NCI-H2107 treated with DMSO at 0.1 percent for 48 hours (cell line): ENCODE results near the gene SCGB1C1.
"Not testable (repeated sequence)": the region's sequence is repeated elsewhere in the genome, so short reads cannot be mapped to it uniquely, and the experiment has no call there.

ENCODE experiments used
- DNase-seq: peaks from one replicate; lab custom pipeline; 2025; ENCODE audit not compliant: unreplicated experiment; lab: John Stamatoyannopoulos, UW

Gene SCGB1C1

GRCh38 chr11:192674-193128 is at the start of gene SCGB1C1:
SCGB1C1 (plus strand) TSS chr11:193078; CDS start chr11:193100, 22 bp downstream.
- DNase-seq: not testable (repeated sequence)

GRCh38 chr11:180242-180641 is 12.6 kb upstream of the SCGB1C1 start:
- DNase-seq: not testable (repeated sequence)

- DNase-seq: not testable (repeated sequence)
These were observed 3.6 kb upstream of the SCGB1C1 start for GRCh38 chr11:189200-189783.

- DNase-seq: not testable (repeated sequence)
These were observed 3.0 kb upstream of the SCGB1C1 start for GRCh38 chr11:189843-190311.

- DNase-seq: not testable (repeated sequence)
These were observed 2.3 kb upstream of the SCGB1C1 start for GRCh38 chr11:190546-190945.

- not testable (repeated sequence) for DNase-seq
These were observed 1.1 kb upstream of the SCGB1C1 start for GRCh38 chr11:191490-192478.

GRCh38 chr11:193481-193880 is 603 bp downstream of the SCGB1C1 start:
- not testable (repeated sequence) for DNase-seq

- no peak for DNase-seq
These were observed 4.2 kb downstream of the SCGB1C1 start for GRCh38 chr11:196786-197731.

GRCh38 chr11:197741-198235 is 4.9 kb downstream of the SCGB1C1 start:
- no peak for DNase-seq

GRCh38 chr11:198236-198806 is 5.4 kb downstream of the SCGB1C1 start:
- DNase-seq: no peak

GRCh38 chr11:199004-199581 is 6.2 kb downstream of the SCGB1C1 start:
- DNase-seq: no peak

- no peak for DNase-seq
These were observed 6.9 kb downstream of the SCGB1C1 start for GRCh38 chr11:199782-200181.

GRCh38 chr11:200224-201003 is 7.5 kb downstream of the SCGB1C1 start:
- DNase-seq: no peak

- DNase-seq: no peak
These were observed 9.1 kb downstream of the SCGB1C1 start for GRCh38 chr11:201966-202365.

- no peak for DNase-seq
These were observed 9.6 kb downstream of the SCGB1C1 start for GRCh38 chr11:202490-202889.

GRCh38 chr11:203056-203944 is 10.4 kb downstream of the SCGB1C1 start:
- DNase-seq: no peak

- DNase-seq: no peak
These were observed 11.2 kb downstream of the SCGB1C1 start for GRCh38 chr11:203945-204586.
